Esophagus squamous epithelium (tissue), 5 donors: ENCODE data around the gene RNU7-1. TPM values are rescaled to one million over a fixed set of nuclear protein-coding genes. Genes with fewer than 3 reads are reported as not detected.

ENCODE experiments used
- DNase-seq: peaks from one replicate; lab custom pipeline; 2025; lab: John Stamatoyannopoulos, UW
- H3K27ac ChIP-seq, 4 donors: fragments of 200-600 bp; sonication (generic); one replicate each; pipeline ENCODE4 v1.5.1; 2016 to 2019; ENCODE audit warnings: mild to moderate bottlenecking in 1 of 4
- H3K27me3 ChIP-seq, 4 donors: fragments of 200-600 bp; sonication (generic); 1 replicate in 3 of 4; 2 replicates in 1 of 4; pipeline versions ENCODE4 v1.5.1 to v1.6.0; 2017 to 2021; ENCODE audit warnings: antibody characterized with exemption in 1 of 4
- H3K36me3 ChIP-seq, 3 donors: fragments of 200-600 bp; sonication (generic); one replicate each; pipeline ENCODE4 v1.5.1; 2016 to 2019
- H3K4me1 ChIP-seq, 3 donors: fragments of 200-600 bp; sonication (generic); one replicate each; pipeline ENCODE4 v1.5.1; 2017 to 2019
- H3K4me3 ChIP-seq, 4 donors: fragments of 200-600 bp; sonication (generic); 1 replicate in 3 of 4; 2 replicates in 1 of 4; pipeline ENCODE4 v1.5.1; 2016 to 2019; ENCODE audit warnings: mild to moderate bottlenecking in 2 of 4, moderate library complexity in 1 of 4
- H3K9me3 ChIP-seq, 3 donors: fragments of 200-600 bp; sonication (generic); one replicate each; pipeline ENCODE4 v1.5.1; 2016 to 2019
- CTCF ChIP-seq, 6 experiments: fragments of 450-650 bp in 4 of 6; fragments of 200-600 bp in 2 of 6; sonication (generic) in 2 of 6; IDR thresholded peaks; one replicate each; pipeline ENCODE4 v1.5.1; 2016 to 2019; ENCODE audit warnings: antibody characterized with exemption in 6 of 6, mild to moderate bottlenecking in 4 of 6, moderate library complexity in 4 of 6
- POLR2A ChIP-seq, 4 donors: fragments of 450-650 bp; IDR thresholded peaks; one replicate each; pipeline ENCODE4 v1.6.1; 2017; ENCODE audit warnings: antibody characterized with exemption in 4 of 4, mild to moderate bottlenecking in 4 of 4, moderate library complexity in 3 of 4
- WGBS, 2 donors: methylation state at CpG; one replicate each; pipeline ENCODE4 v1.1.5; 2018; 5-methylcytosine and 5-hydroxymethylcytosine counted together
- intact Hi-C: fragments of 100-400 bp; cut with DNase I; formaldehyde crosslinking; loops from one replicate; pipeline ENCODE4 v1.15.0; 2022
- total RNA-seq, 4 donors: library from RNA; depleted of rRNA; stranded (reverse); fragments of >200 nt; gene quantifications; one replicate each; pipeline ENCODE4 v1.1.0, GENCODE V29; 2016
- donor health status: DM: yes; HTN: yes; CAD: no.

The RNU7-1 gene
- total RNA-seq, 4 donors from 2014 or later, result not detected

GRCh38 chr12:6965714-6966113, 22.1 kb downstream of the RNU7-1 start:
- no peak for DNase-seq
- no peak for TF ChIP-seq POLR2A (IDR thresholded peaks at IDR 0.05)
- TF ChIP-seq CTCF (IDR thresholded peaks at IDR 0.05), result no peak
- WGBS, 2 donors, result 51 to 64% methylated on average over 3 to 4 of the region's 4 CpGs
- Histone ChIP-seq H3K4me1 (peaks cover 30 to 85% (median 47%) of the 10 kb centered on the region in 3 donors), H3K9me3 (no peaks in the 10 kb centered on the region), H3K27ac (peak overlapping the region; percentile 91 to 99 (median 96)), H3K27me3 (no peaks in the 10 kb centered on the region), H3K36me3 (peaks cover 20 to 43% (median 22%) of the 10 kb centered on the region in 3 donors), H3K4me3 (no peak overlapping the region)
- intact Hi-C loops, result no loop called here

GRCh38 chr12:6966351-6966750, 22.7 kb downstream of the RNU7-1 start:
- DNase-seq, result no peak
- Histone ChIP-seq H3K9me3 (no peaks in the 10 kb centered on the region), H3K27ac (peak overlapping the region in 1 of 4 donors; percentile 95), H3K27me3 (no peaks in the 10 kb centered on the region), H3K4me1 (peaks cover 26 to 82% (median 43%) of the 10 kb centered on the region in 3 donors), H3K36me3 (peaks cover 20 to 43% (median 22%) of the 10 kb centered on the region in 3 donors), H3K4me3 (no peak overlapping the region)
- TF ChIP-seq POLR2A (IDR thresholded peaks at IDR 0.05) (no peak), CTCF (IDR thresholded peaks at IDR 0.05) (no peak)
- intact Hi-C loops, result no loop called here
- 67 to 75% methylated on average over 6 to 7 of the region's 7 CpGs for WGBS, 2 donors

- intact Hi-C loops, result no loop called here
- Histone ChIP-seq H3K27ac (peak overlapping the region in 3 of 4 donors; percentile 6 to 38 (median 10)), H3K36me3 (peaks cover 20 to 43% (median 22%) of the 10 kb centered on the region in 3 donors), H3K27me3 (no peaks in the 10 kb centered on the region), H3K9me3 (no peaks in the 10 kb centered on the region), H3K4me1 (peaks cover 19 to 82% (median 39%) of the 10 kb centered on the region in 3 donors), H3K4me3 (no peak overlapping the region)
- no peak for DNase-seq
- WGBS, 2 donors, result 61 to 72% methylated on average over 3 to 6 of the region's 10 CpGs
- TF ChIP-seq CTCF (IDR thresholded peaks at IDR 0.05) (no peak), POLR2A (IDR thresholded peaks at IDR 0.05) (no peak)
Measured at GRCh38 chr12:6967651-6968100, 24.1 kb downstream of the RNU7-1 start.

GRCh38 chr12:6968426-6968825, 24.8 kb downstream of the RNU7-1 start:
- no peak for DNase-seq

More at GRCh38 chr12:6968426-6968825, 24.8 kb downstream of the RNU7-1 start:
- TF ChIP-seq CTCF (IDR thresholded peaks at IDR 0.05), result no peak
- no peak for TF ChIP-seq POLR2A (IDR thresholded peaks at IDR 0.05)
- Histone ChIP-seq H3K36me3 (peaks cover 20 to 45% (median 22%) of the 10 kb centered on the region in 3 donors), H3K27ac (peak overlapping the region in 2 of 4 donors; percentile 94 to 96), H3K4me1 (peaks cover 19 to 84% (median 38%) of the 10 kb centered on the region in 3 donors), H3K4me3 (peak overlapping the region in 1 of 4 donors; percentile 72), H3K27me3 (no peaks in the 10 kb centered on the region), H3K9me3 (no peaks in the 10 kb centered on the region)
- 59 to 60% methylated on average over 1 to 9 of the region's 9 CpGs for WGBS, 2 donors
- intact Hi-C loops, result no loop called here
